GOT3 (cell line): ENCODE results near the gene SELENOT.

ENCODE experiments used
- DNase-seq: peaks from one replicate; lab custom pipeline; 2025; ENCODE audit warnings: mixed read lengths; lab: John Stamatoyannopoulos, UW

The SELENOT gene

GRCh38 chr3:150662410-150663200, 59.5 kb downstream of the SELENOT start:
- no peak for DNase-seq

DNA sequence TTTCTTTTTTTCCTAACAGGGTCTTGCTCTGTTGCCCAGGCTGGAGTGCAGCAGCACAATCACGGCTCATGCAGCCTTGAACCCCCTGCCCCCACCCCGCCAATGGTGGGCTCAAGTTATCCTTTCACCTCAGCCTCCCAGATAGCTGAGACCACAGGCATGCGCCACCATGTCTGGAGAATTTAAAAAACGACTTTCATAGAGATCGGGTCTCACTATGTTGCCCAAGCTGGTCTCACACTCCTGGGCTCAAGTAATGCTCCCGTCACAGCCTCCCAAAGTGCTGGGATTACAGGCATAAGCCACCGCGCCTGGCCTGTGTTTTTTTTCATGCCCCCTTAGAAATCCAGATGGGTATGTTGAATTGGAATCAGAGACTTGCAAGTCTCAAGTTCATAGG, 60.3 kb downstream of the SELENOT start:
- DNase-seq = no peak

DNA sequence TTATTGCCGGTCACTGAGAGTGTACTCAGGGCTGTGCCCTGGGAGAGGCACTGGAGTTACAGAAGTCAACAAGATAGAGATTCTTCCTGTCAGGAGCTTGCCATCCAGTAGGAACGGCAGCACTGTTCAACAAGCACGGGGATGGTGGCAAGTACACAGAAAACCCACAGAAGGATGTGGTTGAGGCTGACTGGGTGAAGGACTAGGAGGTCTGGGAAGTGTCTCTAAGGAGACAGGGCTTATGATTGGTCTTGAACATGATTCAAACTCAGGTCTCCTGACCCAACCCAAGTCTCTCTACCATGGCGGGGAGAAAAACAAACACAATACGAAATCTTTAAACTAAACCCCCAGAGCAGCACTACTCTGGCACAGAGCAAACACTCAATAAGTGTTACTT, 63.0 kb downstream of the SELENOT start:
- no peak for DNase-seq

DNA sequence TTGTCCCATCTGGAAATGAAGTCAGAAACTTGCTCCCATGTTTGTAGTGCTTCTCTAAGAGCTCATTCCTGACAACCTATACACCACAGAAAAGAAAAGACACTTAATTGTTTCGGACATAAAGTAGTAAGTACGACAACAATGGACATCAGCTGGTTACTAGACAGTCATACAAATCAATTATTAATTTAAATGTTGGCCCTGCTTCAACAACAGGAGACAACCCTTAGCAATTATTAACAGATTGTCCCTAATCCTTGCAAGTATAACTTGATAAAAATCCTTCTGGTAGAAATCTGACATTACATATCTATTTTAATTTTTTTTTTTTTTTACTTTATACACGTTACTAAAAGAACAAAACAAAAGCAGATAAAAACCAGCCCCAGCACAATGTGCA, 70.8 kb downstream of the SELENOT start:
- DNase-seq = no peak

DNA sequence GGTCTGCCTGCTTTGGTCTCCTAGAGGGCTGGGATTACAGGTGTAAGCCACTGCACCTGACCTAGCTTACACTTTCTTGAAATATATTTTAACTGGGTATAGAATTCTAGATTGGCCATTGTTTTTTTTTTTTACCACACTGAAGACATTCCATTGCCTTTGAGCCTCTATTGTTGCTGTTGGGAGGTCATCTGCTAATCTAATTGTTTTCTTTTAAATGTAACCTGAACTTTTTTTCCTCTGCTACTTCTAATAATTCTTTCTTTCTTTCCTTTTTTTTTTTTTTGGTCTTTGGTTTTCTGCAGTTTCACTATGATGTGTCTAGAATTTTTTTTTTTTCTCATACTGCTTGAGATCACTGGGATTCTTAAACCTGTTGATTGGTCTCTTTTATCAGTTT, 72.5 kb downstream of the SELENOT start:
- no peak for DNase-seq
